HG02642 (cell line): ENCODE data around the gene CD55.

ENCODE experiments used
- ATAC-seq: cut with Tn5 transposase; IDR thresholded peaks from one replicate; pipeline ENCODE4 v1.9.1; 2021; ENCODE audit warnings: mild to moderate bottlenecking; ENCODE audit not compliant: unreplicated experiment, poor library complexity

The CD55 gene

DNA sequence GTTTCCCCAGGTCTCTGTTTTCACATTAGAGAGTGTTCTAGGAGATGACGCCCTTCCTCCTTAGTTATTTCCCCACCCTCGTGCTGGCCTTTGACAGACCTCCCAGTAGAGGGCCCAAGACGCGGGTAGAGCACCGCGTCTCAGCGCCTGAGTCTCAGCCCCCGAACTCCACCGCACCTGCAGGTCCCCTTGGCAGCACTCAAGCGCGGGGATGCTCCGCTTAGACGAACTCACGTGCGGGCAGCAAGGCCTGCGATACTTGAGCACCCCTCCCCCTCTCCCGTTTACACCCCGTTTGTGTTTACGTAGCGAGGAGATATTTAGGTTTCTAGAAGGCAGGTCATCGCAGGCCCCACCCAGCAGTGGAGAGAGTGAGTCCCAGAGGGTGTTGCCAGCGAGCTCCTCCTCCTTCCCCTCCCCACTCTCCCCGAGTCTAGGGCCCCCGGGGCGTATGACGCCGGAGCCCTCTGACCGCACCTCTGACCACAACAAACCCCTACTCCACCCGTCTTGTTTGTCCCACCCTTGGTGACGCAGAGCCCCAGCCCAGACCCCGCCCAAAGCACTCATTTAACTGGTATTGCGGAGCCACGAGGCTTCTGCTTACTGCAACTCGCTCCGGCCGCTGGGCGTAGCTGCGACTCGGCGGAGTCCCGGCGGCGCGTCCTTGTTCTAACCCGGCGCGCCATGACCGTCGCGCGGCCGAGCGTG lies at the start of gene CD55:
Gene CD55 (plus strand): TSS at position 600 of the 711 bp plus-strand sequence. CDS start 88 bp downstream, at position 688.
- peak; percentile 95 for ATAC-seq

DNA sequence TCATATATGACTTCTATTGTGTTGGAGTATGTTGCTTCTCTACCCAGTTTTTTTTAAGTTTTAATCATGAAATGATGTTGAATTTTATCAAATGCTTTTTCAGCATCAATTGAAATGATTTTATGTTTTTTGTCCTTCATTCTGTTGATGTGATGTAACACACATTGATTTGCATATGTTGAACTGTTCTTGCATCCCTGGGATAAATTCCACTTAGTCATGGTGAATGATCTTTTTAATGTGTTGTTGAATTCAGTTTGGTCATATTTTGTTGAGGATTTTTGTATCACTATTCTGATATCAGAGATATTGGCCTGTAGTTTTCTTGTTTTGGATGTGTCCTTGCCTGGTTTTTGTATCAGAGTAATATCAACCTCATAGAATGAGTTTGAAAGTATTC lies 46.6 kb upstream of the CD55 start:
- ATAC-seq, result no peak

DNA sequence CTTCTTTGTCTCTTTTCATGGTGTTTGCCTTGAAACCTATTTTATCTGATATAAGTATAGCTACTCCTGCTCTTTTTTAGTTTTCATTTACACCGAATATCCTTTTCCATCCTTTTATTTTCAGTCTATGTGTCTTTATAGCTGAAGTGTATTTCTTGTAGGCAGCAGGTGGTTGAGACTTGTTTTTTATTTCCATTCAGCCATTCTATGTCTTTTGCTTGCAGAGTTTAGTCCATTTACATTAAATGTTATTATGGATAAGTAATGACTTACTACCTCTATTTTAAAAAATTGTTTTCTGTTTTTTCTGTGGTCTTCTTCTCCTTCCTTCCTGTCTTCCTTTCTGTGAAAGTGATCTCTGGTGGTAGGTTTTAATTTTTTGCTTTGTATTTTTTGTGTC lies 45.0 kb upstream of the CD55 start:
- no peak for ATAC-seq

DNA sequence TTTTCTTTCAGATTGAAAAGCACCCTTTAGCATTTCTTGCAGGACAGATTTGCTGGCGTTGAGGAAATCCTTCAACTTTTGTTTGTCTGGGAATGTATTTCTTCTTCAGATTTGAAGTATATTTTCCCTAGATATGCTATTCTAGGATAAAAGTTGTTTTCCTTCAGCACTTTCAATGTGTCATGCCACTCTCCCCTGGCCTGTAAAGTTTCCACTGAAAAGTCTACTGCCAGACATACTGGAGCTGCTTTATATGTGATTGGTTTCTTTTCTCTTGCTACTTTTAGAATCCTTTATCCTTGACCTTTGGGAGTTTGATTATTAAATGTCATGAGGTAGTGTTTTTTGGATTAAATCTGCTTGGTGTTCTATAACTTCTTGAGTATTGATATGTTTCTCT lies 44.2 kb upstream of the CD55 start:
- ATAC-seq, result no peak

DNA sequence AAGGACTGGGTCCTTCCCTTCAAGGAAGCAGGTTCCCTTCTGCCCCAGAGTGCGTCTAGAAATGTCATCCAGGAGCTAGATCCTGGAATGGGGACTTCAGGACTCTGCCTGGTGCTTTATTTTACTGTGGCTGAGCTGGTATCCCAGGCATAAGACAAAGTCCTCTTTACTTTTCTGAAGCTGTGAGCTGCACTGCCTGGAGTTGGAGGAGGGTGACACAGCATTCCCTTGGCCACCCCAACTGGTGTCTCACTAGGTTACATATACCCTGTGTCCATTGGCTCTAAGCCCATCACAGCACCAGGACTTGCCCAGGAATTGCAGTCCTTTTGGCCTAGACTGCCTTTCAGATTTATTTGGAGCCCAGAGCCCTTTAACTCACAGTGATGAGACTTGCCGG lies 41.8 kb upstream of the CD55 start:
- no peak for ATAC-seq

DNA sequence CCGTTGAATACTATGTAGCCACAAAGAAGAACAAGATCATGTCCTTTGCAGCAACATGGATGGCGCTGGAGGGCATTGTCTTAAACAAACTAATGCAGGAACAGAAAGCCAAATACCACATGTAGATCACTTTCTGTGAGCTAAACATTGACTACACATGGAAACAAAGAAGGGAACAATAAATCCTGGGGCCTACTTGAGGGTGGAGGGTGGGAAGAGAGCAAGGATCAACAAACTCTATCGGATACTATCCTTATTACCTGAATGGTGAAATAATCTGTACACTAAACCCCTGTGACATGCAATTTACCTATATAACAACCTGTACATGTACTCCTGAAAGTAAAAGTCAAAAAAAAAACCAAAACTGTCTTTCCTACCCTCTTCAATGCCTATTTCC lies 40.8 kb upstream of the CD55 start:
- ATAC-seq, result no peak

DNA sequence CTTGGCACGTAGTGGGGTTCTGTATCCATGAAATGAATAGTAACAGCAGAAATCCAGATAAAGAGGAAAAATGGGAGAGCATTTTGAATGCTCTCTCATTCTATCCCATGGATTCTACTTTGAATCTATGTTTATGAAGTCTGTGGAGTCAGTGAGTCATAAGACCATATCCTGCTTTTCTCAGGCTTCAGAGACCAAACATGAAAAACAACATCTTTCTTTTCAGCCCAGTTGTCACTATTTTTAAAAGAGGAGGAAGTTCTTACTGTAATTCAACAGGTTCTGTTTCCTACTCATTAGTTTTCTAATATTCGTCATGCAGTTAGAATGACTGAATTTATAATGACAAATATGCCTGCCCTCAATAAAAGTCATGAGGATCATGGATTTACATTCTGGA lies 39.4 kb upstream of the CD55 start:
- ATAC-seq, result no peak

- no peak for ATAC-seq
Observed at GRCh38 chr1:207282496-207283380, 38.7 kb upstream of the CD55 start.

- ATAC-seq, result no peak
Observed at GRCh38 chr1:207283421-207283820, 38.1 kb upstream of the CD55 start.

- ATAC-seq, result no peak
Observed at GRCh38 chr1:207284209-207284897, 37.1 kb upstream of the CD55 start.

GRCh38 chr1:207286786-207287468 lies 34.6 kb upstream of the CD55 start:
- no peak for ATAC-seq

- ATAC-seq, result no peak
Observed at GRCh38 chr1:207288315-207288714, 33.2 kb upstream of the CD55 start.

GRCh38 chr1:207289756-207290155 lies 31.7 kb upstream of the CD55 start:
- ATAC-seq, result no peak

- no peak for ATAC-seq
Observed at GRCh38 chr1:207291723-207292122, 29.8 kb upstream of the CD55 start.

DNA sequence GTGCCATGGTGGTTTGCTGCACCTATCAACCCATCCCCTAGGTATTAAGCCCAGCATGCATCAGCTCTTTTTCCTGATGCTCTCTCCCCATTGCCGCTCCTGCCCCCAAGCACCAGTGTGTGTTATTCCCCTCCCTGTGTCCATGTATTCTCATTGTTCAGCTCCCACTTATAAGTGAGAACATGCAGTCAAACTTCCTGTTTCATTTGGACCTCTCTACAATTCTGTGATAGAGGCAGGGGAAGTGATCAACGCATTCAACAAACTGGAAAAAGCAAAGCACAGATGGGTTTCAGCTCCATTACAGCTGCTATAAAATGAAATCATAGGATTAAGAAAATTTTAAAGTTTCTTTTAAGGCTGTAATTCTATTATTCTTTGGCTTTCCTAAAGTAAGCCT lies 23.3 kb upstream of the CD55 start:
- ATAC-seq, result no peak

GRCh38 chr1:207298636-207299398 lies 22.7 kb upstream of the CD55 start:
- no peak for ATAC-seq

GRCh38 chr1:207300970-207301369 lies 20.5 kb upstream of the CD55 start:
- ATAC-seq, result no peak

- ATAC-seq, result no peak
Observed at GRCh38 chr1:207302618-207303393, 18.7 kb upstream of the CD55 start.
